HG03175 (cell line): ENCODE data around the gene MOAP1.
"Not testable (repeated sequence)": the region's sequence is repeated elsewhere in the genome, so short reads cannot be mapped to it uniquely, and the experiment has no call there.

Experiments used
- ATAC-seq: cut with Tn5 transposase; IDR thresholded peaks from one replicate; pipeline ENCODE4 v1.9.1; 2021; ENCODE audit warnings: mild to moderate bottlenecking, moderate library complexity; ENCODE audit not compliant: unreplicated experiment

MOAP1 gene

GRCh38 chr14:93150227-93151208, 34.2 kb downstream of the MOAP1 start:
- no peak for ATAC-seq

GRCh38 chr14:93148979-93149378, 35.7 kb downstream of the MOAP1 start:
- no peak for ATAC-seq

GRCh38 chr14:93146119-93146518, 38.6 kb downstream of the MOAP1 start:
- ATAC-seq, result no peak

GRCh38 chr14:93142854-93143652, 41.6 kb downstream of the MOAP1 start:
- ATAC-seq, result no peak

- no peak for ATAC-seq
Observed at GRCh38 chr14:93137864-93138263, 46.8 kb downstream of the MOAP1 start.

GRCh38 chr14:93136508-93136907, 48.2 kb downstream of the MOAP1 start:
- ATAC-seq, result not testable (repeated sequence)

- no peak for ATAC-seq
Observed at GRCh38 chr14:93136009-93136408, 48.7 kb downstream of the MOAP1 start.

- no peak for ATAC-seq
Observed at GRCh38 chr14:93135399-93135798, 49.3 kb downstream of the MOAP1 start.

GRCh38 chr14:93133464-93133863, 51.2 kb downstream of the MOAP1 start:
- no peak for ATAC-seq

GRCh38 chr14:93132472-93133065, 52.1 kb downstream of the MOAP1 start:
- ATAC-seq, result no peak
